ENCODE data around the gene SLC38A7. TPM values are rescaled to one million over a fixed set of nuclear protein-coding genes. Genes with fewer than 3 reads are reported as not detected.
A peak's percentile ranks its signal among the peaks of the same experiment; 100 is the strongest.
"Not testable (repeated sequence)": the region's sequence is repeated elsewhere in the genome, so short reads cannot be mapped to it uniquely, and the experiment has no call there.

Gene SLC38A7
- total and polyA plus RNA-seq, 2 experiments from 2014 or later, result 16.1 to 19.2 TPM

- Histone ChIP-seq H4K20me1 (ENCODE audit: insufficient read depth) (no peaks in the 10 kb centered on the region), H3K9me2 (ENCODE audit: insufficient read depth) (no peaks in the 10 kb centered on the region), H3K9ac (no peak overlapping the region), H3K9me3 (ENCODE audit: low read depth) (no peaks in the 10 kb centered on the region), H3F3A (ENCODE audit: insufficient read depth) (no peaks in the 10 kb centered on the region), H3K27me3 (replicated peaks; ENCODE audit: insufficient read depth) (no peaks in the 10 kb centered on the region), H3K27ac (no peak overlapping the region), H3K4me2 (ENCODE audit: unreplicated experiment) (no peak overlapping the region), H3K79me2 (ENCODE audit: insufficient read depth) (no peaks in the 10 kb centered on the region), H3K4me1 (ENCODE audit: insufficient read depth) (no peaks in the 10 kb centered on the region), H2AFZ (no peak overlapping the region), H3K36me3 (ENCODE audit: low read depth) (no peaks in the 10 kb centered on the region), H3K4me3 (no peak overlapping the region)
- in situ Hi-C loops (cut with MboI), result no loop called here
- 0 to 14% methylated on average over 1 of the region's 1 CpG for WGBS, 2 experiments (ENCODE audit: low coverage in 1 of 2, low lambda C conversion rate in 2 of 2, missing lambda C conversion rate in 2 of 2)
- DNase-seq, result no peak
- TF ChIP-seq EZH2phosphoT487 (IDR thresholded peaks at IDR 0.05; ENCODE audit: insufficient read depth, low read depth), result no peak
- TF ChIP-seq EZH2 (IDR thresholded peaks at IDR 0.05; ENCODE audit: insufficient read depth, poor library complexity, severe bottlenecking), result no peak
These were observed 10.8 kb upstream of the SLC38A7 start for GRCh38 chr16:58695368-58695767.

- in situ Hi-C loops (cut with MboI), result no loop called here
- 71 to 86% methylated on average over 1 of the region's 1 CpG for WGBS, 2 experiments (ENCODE audit: low coverage in 1 of 2, low lambda C conversion rate in 2 of 2, missing lambda C conversion rate in 2 of 2)
These were observed 7.9 kb upstream of the SLC38A7 start for GRCh38 chr16:58692450-58692849.

GRCh38 chr16:58686985-58687706 is 2.6 kb upstream of the SLC38A7 start:
- H3F3A ChIP-seq (ENCODE audit: insufficient read depth), result peaks cover 18% of the 10 kb centered on the region
- H3K27ac ChIP-seq, result peak overlapping the region; percentile 80
- H3K4me1 ChIP-seq (ENCODE audit: insufficient read depth), result peaks cover 19% of the 10 kb centered on the region; the same call in 1 of the 2 replicates
- H3K79me2 ChIP-seq (ENCODE audit: insufficient read depth), result peaks cover 23% of the 10 kb centered on the region
- peak overlapping the region; percentile 35; the same call in 1 of the 2 replicates for H3K9ac ChIP-seq
- H4K20me1 ChIP-seq (ENCODE audit: insufficient read depth); H3K36me3 ChIP-seq (ENCODE audit: low read depth); H3K4me2 ChIP-seq (ENCODE audit: unreplicated experiment); H3K9me3 ChIP-seq (ENCODE audit: low read depth); H3K4me3 ChIP-seq; H3K9me2 ChIP-seq (ENCODE audit: insufficient read depth); H3K27me3 ChIP-seq (replicated peaks; ENCODE audit: insufficient read depth); in situ Hi-C loops (cut with MboI): not testable (repeated sequence)
- DNase-seq, result peak; percentile 72
- TF ChIP-seq EZH2phosphoT487 (IDR thresholded peaks at IDR 0.05; ENCODE audit: insufficient read depth, low read depth), result peak; percentile 42; the same call in 1 of the 2 replicates
- peak overlapping the region; percentile 49; the same call in 1 of the 2 replicates for H2AFZ ChIP-seq
- WGBS, 2 experiments (ENCODE audit: low coverage in 1 of 2, low lambda C conversion rate in 2 of 2, missing lambda C conversion rate in 2 of 2), result 46 to 48% methylated on average over 8 of the region's 8 CpGs

More at GRCh38 chr16:58692450-58692849, 7.9 kb upstream of the SLC38A7 start:
- Histone ChIP-seq H3K9me2 (ENCODE audit: insufficient read depth) (no peaks in the 10 kb centered on the region), H3K4me3 (no peak overlapping the region), H3K27me3 (replicated peaks; ENCODE audit: insufficient read depth) (no peaks in the 10 kb centered on the region), H3K27ac (no peak overlapping the region), H3K4me2 (ENCODE audit: unreplicated experiment) (no peak overlapping the region), H3F3A (ENCODE audit: insufficient read depth) (peaks cover 6% of the 10 kb centered on the region), H3K79me2 (ENCODE audit: insufficient read depth) (no peaks in the 10 kb centered on the region), H3K4me1 (ENCODE audit: insufficient read depth) (0 out of 2 replicates have a peak, but pooled peaks cover 2% of the 10 kb centered on the region), H4K20me1 (ENCODE audit: insufficient read depth) (no peaks in the 10 kb centered on the region), H3K36me3 (ENCODE audit: low read depth) (no peaks in the 10 kb centered on the region), H3K9ac (no peak overlapping the region), H2AFZ (no peak overlapping the region), H3K9me3 (ENCODE audit: low read depth) (no peaks in the 10 kb centered on the region)
- TF ChIP-seq EZH2 (IDR thresholded peaks at IDR 0.05; ENCODE audit: insufficient read depth, poor library complexity, severe bottlenecking) (no peak), EZH2phosphoT487 (IDR thresholded peaks at IDR 0.05; ENCODE audit: insufficient read depth, low read depth) (no peak)
- DNase-seq, result no peak

- Histone ChIP-seq H3K27ac (no peak overlapping the region), H3K79me2 (ENCODE audit: insufficient read depth) (peaks cover 25% of the 10 kb centered on the region), H3K9ac (peak overlapping the region; percentile 97; the same call in 1 of the 2 replicates), H3F3A (ENCODE audit: insufficient read depth) (peaks cover 18% of the 10 kb centered on the region), H3K9me2 (ENCODE audit: insufficient read depth) (no peaks in the 10 kb centered on the region), H3K27me3 (replicated peaks; ENCODE audit: insufficient read depth) (no peaks in the 10 kb centered on the region), H2AFZ (peak overlapping the region; percentile 95), H3K36me3 (ENCODE audit: low read depth) (no peaks in the 10 kb centered on the region), H3K4me3 (peak overlapping the region; percentile 90), H3K4me2 (ENCODE audit: unreplicated experiment) (peak overlapping the region; percentile 99), H4K20me1 (ENCODE audit: insufficient read depth) (no peaks in the 10 kb centered on the region), H3K9me3 (ENCODE audit: low read depth) (no peaks in the 10 kb centered on the region), H3K4me1 (ENCODE audit: insufficient read depth) (peaks cover 19% of the 10 kb centered on the region; the same call in 1 of the 2 replicates)
- no peak for DNase-seq
- in situ Hi-C loops (cut with MboI), result no loop called here
- TF ChIP-seq EZH2phosphoT487 (IDR thresholded peaks at IDR 0.05; ENCODE audit: insufficient read depth, low read depth) (no peak), EZH2 (IDR thresholded peaks at IDR 0.05; ENCODE audit: insufficient read depth, poor library complexity, severe bottlenecking) (no peak)
- 80 to 98% methylated on average over 5 to 6 of the region's 6 CpGs for WGBS, 2 experiments (ENCODE audit: low coverage in 1 of 2, low lambda C conversion rate in 2 of 2, missing lambda C conversion rate in 2 of 2)
These were observed 497 bp upstream of the SLC38A7 start for GRCh38 chr16:58685084-58685449.
